Renal cortex interstitium (tissue), 11 donors: Measurements from ENCODE around the gene SLC4A3. TPM values are rescaled to one million over a fixed set of nuclear protein-coding genes. Genes with fewer than 3 reads are reported as not detected.
"Not testable (repeated sequence)": the region's sequence is repeated elsewhere in the genome, so short reads cannot be mapped to it uniquely, and the experiment has no call there.

Source experiments
- DNase-seq, 11 donors: peaks; one replicate each; pipeline ENCODE4 v3.0.0-alpha.2; 2013; ENCODE audit warnings: low read depth in 9 of 11, low spot score in 4 of 11; ENCODE audit errors: extremely low read depth in 1 of 11
- polyA plus RNA-seq, 3 donors: library from polyadenylated mRNA; unstranded; fragments of 120-200 nt; gene quantifications; one replicate each; pipeline ENCODE4 v1.2.1, GENCODE V29; 2013; ENCODE audit not compliant: insufficient read length in 3 of 3

The SLC4A3 gene
- polyA plus RNA-seq, 3 donors: 6.2 to 13.7 (median 10.8) TPM

GRCh38 chr2:219663116-219663762 lies 35.8 kb downstream of the SLC4A3 start:
- DNase-seq: no peak

DNA sequence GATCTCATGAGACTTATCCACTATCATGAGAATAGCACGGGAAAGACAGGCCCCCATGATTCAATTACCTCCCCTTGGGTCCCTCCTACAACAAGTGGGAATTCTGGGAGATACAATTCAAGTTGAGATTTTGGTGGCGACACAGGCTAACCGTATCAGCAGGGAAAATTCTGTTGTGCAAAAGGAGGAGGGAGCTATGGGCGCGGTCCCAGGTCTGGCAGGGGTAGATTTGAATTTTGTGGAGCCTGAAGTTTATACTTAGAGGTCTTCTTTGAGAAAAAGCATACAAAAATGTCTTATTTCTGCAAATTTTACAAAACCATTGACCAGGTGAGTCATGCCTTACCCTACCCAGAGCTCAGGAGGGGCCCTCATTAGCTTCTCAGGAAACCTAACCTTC lies 36.6 kb downstream of the SLC4A3 start:
- DNase-seq: no peak

DNA sequence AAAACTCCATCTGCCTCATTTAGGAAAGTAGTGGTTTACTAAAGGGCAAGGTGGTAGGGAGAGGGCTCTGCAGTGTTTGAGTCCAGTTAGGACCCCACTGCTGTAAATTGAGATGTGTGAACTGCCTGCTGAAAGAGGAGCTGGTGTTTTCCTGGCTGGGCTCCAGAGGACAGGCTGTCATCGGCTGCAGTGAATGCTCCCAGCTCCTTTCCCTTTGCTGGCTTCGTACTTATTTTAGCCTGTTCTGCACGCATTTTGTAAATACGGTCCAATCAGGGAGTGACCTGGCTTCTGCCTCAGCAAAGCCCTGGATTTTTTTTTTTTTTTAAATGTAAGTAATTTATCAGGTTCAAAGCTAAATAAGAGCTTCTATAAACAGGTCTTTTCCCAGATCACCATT lies 37.5 kb downstream of the SLC4A3 start:
- peak in 7 of 11 donors; percentile 51 to 74 (median 63) for DNase-seq

GRCh38 chr2:219665926-219666325 lies 38.5 kb downstream of the SLC4A3 start:
- DNase-seq: no peak

DNA sequence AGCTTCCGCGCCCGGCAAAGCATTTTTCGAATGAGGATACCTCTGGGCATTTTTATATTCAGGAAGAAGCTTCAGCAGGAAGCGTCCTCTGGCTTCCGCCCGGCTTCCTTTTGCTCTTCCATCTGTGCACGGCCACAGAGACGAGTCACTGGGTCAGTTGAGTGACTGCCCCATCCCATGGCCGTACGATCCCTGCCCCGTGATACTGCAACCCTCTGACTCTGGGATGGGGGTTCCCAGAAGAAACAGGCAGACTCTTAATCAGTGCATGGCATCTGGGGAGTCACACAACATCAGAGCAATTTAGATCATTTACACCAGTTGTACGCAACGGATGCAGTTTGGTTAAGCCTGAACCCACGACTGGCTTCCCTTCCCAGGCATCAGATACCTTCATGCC lies 40.9 kb downstream of the SLC4A3 start:
- no peak for DNase-seq

- peak in 2 of 11 donors; percentile 37 to 47 for DNase-seq
Measured at GRCh38 chr2:219670386-219670785, 43.0 kb downstream of the SLC4A3 start.

- no peak for DNase-seq
Measured at GRCh38 chr2:219671279-219671678, 43.8 kb downstream of the SLC4A3 start.

- DNase-seq: no peak
Measured at GRCh38 chr2:219672406-219672805, 45.0 kb downstream of the SLC4A3 start.

- DNase-seq: no peak
Measured at GRCh38 chr2:219675221-219675620, 47.8 kb downstream of the SLC4A3 start.

DNA sequence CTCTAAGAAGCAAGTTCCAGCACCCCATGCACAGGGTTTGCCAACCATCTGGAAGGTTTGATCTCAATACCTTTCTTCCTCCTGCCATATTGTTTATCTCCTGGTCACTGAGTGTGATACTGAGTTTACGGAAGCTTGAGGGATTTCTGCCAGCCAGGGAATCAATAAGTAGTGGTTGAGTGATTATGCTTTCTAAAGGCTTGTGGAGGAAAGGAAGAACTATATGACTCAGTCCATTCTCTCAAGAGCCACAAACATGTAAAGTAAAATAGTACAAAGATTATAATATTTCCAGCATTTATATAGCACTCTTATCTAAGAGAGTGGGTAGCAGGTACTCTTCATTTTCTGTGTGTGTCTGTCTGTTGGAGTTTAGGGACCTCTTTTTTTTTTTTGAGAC lies 49.2 kb downstream of the SLC4A3 start:
- no peak for DNase-seq

DNA sequence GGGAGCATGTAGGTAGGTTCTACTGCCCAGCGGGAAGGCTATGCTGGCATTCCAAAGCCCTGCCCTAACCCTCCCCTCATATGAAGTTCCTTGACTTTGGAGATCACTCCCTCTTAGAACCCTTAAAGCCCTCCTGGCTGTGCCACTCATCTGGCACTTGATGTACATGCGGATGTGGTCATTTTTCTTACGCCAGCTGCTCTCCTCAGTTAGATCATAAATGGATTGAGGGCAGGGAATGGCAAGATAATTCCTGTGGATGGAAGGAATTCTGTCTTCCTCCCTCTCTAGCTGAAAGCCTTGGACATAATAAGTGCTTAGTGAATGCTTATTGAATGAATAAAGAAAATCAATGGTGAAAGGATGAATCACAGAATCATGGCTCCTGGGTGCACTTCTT lies 51.6 kb downstream of the SLC4A3 start:
- DNase-seq: no peak

DNA sequence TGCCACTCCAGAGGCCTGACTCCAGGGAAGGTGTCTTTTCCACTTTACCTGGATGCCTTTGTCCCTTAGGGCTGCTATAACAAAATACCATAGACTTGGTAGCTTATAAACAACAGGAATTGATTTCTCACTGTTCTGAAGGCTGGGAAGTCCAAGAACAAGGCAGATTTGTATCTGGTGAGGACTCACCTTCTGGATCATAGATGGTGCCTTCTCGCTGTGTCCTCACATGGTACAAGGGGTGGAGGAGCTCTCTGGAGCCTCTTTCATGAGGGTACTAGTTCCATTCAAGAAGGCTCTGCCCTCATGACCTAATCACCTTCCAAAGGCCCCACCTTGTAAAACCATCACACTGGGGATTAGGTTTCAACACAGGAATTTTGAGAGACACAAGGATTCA lies 52.1 kb downstream of the SLC4A3 start:
- no peak for DNase-seq

DNA sequence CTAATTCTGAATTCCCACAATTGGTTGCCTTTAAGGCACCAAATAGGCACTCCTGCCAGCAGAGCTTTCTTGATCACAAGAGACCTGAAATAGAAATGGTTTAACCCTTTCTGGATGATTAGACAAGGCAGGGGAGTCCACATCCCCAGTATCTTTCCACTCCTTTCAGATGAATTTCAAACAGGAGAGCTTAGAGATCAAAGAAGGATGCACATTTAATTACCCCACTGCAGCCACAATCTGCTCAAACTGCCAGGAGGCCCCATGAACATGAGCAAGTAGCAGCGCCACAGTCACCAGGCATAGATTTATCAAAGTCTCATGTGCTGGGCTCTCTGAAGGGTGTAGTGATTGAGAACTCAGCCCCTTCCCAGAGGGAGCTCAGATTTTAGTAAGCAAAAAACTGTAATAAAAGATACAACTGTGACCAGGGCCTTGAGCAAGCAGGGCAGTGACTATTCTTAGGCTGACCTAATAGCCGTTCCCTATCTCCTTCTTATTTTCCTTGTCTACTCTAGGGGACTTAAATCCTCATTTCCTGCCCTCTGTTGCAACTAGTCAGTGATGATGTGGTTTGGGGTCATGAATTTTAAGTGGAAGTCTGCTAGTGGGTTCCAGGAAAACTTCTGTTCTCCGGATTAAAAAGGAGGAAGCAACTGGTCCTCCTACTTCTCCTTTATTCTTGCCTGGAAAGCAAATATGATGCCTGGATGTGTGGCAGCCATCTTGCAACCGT lies 53.7 kb downstream of the SLC4A3 start:
- no peak for DNase-seq

DNA sequence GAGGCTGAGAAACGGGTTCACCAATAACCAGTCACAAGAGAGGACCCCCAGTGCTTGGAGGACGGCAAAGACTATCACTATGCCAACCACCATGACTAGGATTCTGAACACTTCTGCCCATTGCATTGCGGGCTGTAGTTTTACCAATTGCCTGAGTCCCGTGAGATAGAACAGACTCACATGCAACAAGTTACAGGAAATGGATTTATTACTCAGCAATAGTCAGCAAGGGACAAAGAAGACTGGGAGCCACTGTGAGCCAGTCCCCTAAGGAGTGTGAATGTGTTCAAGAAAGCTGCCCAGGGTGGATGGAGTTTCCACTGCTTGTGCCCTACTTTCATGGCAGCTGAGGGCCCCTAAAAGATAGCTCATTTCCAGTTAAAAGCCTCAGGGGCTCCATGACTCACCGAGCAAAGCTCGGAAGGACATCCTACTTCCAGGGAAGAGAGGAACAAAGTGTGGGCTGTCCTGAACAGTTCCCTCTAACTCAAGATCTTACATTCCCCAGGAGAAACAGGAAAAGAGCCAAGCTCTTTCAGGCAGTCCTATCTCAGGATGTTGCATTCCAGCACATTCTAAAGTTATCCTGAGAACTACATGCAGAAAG lies 54.4 kb downstream of the SLC4A3 start:
- DNase-seq: no peak

GRCh38 chr2:219683474-219683873 lies 56.0 kb downstream of the SLC4A3 start:
- DNase-seq: not testable (repeated sequence)

DNA sequence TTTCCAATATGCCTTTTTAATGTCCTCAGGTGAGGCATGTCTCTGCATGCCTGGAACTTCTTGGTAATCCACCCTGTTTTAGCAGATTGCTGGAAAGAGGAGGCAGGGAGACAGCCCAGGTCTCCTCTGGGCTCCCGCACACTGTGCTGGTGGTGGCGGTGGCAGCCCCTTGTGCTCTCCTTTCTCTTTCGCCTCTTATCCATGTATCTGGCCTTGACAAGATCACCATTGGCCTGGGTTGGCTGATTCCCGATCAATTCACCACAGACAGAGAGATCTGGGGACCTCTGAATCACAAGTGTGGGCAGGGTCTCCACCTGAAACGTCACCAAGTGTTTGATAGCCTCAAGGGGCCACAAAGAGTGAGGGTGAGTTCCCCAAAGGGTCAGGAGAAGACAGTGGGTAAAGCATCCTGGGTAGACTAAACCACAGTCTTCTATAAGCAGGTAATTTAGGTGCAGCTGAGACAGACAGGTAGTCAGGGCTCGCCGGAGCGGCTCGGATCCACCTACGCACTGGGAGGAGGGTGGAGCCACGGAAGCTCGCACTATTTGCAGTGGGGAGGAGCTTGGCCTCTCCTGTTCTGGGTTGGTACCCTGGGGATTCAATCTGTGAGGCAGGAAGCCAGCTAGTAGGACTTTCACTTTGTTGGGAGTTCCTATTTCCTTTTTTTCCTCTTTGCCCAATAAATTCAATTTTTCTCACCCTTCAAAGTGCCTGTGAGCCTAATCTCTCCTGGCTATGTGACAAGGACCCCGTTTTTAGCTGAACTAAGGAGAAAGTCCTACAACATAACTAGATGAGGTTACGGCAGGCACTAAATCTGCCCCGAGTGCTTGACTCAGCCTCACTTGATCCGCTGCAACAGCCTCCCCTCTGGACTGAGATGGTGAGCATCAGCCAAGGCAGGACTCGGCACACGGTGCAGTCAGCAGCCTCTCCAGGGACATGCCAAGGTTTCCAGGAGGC lies 57.6 kb downstream of the SLC4A3 start:
- DNase-seq: peak in 4 of 11 donors; percentile 49 to 65 (median 52)

DNA sequence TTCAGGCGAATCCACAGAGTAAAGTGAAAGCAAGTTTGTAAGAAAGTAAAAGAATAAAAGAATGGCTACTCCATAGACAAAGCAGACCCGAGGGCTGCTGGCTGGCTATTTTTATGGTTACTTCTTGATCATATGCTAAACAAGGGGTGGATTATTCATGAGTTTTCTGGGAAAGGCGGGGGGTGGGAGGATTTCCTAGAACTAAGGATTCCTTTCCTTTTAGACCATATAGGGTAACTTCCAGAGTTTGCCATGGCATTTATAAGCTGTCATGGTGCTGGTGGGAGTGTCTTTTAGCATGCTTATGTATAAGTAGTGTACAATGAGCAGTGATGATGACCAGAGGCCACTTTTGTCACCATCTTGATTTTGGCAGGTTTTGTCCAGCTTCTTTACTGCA lies 59.8 kb downstream of the SLC4A3 start:
- DNase-seq: no peak

DNA sequence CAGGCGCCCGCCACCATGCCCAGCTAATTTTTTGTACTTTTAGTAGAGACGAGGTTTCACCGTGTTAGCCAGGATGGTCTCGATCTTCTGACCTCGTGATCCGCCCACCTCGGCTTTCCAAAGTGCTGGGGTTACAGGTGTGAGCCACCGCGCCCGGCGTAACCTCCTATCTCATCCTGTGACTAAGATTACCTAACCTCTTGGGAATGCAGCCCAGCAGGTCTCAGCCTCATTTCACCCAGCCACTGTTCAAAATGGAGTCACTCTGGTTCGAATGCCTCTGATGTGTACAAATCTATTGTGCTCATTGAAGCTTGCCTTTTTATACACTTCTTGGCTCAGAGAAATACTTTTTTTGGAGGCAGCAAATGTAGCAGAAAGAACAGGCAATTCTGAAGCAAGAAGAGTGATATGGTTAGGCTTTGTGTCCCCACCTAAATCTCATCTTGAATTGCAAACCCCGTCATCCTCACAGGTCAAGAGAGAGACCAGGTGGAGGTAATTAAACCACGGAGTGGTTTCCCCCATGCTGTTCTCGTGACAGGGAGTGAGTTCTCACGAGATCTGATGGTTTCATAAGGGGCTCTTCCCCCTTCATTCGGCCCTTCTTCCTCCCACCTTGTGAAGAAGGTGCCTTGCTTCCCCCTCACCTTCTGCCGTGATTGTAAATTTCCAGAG lies 60.6 kb downstream of the SLC4A3 start:
- DNase-seq: no peak
